H1 (cell line): Measurements from ENCODE around the gene DCTN5. TPM values are rescaled to one million over a fixed set of nuclear protein-coding genes. Genes with fewer than 3 reads are reported as not detected.

Source experiments
- BACH1 ChIP-seq: IDR thresholded peaks from 2 replicates; pipeline ENCODE4 v1.6.1; 2012; ENCODE audit warnings: low read length, improper control_type of control experiment
- MAFK ChIP-seq: IDR thresholded peaks from 2 replicates; pipeline ENCODE4 v1.6.1; 2012; ENCODE audit warnings: low read depth, mild to moderate bottlenecking, improper control_type of control experiment, low read length
- NANOG ChIP-seq: IDR thresholded peaks from 2 replicates; pipeline ENCODE4 v1.6.1; 2011; ENCODE audit warnings: low read length, low read depth, mild to moderate bottlenecking, inconsistent platforms; ENCODE audit not compliant: insufficient read depth, poor library complexity, severe bottlenecking
- polyA plus RNA-seq, 7 experiments: library from polyadenylated mRNA; depleted of rRNA in 3 of 7; stranded (reverse) in 5 of 7; unstranded in 2 of 7; fragments of >200 nt in 5 of 7; fragments of 200-250 nt in 2 of 7; gene quantifications; 1 replicate in 5 of 7; 2 replicates in 1 of 7; 4 replicates in 1 of 7; pipeline versions ENCODE4 v1.2.1 to v1.2.3, GENCODE V29; 2011 to 2013; ENCODE audit warnings: missing spikeins in 2 of 7, mixed read lengths in 2 of 7
- total RNA-seq: library from RNA; stranded (reverse); fragmentation: NEBNext Ultra II Directional; extraction: Animal tissue kit (Norgen Biotek cat#: 25700); gene quantifications from 2 replicates; pipeline ENCODE4 v1.2.1, GENCODE V29; 2021
- TF ChIP-seq, protein P1 (sequence below): fragments of 300-600 bp; sonication (generic); IDR thresholded peaks from 2 replicates; pipeline ENCODE4 v1.7.1; 2012; ENCODE audit warnings: low read length, moderate library complexity, mild to moderate bottlenecking, inconsistent platforms; ENCODE audit not compliant: insufficient replicate concordance
- TF ChIP-seq, protein P2 (sequence below): IDR thresholded peaks from 2 replicates; pipeline ENCODE4 v1.6.1; 2012; ENCODE audit warnings: low read length, inconsistent platforms

Gene DCTN5
- total and polyA plus RNA-seq, 2 of the 8 experiments (the other 6 are each of a cell fraction or from before 2014, with no cell fraction given): 36.0 to 74.0 TPM

DNA sequence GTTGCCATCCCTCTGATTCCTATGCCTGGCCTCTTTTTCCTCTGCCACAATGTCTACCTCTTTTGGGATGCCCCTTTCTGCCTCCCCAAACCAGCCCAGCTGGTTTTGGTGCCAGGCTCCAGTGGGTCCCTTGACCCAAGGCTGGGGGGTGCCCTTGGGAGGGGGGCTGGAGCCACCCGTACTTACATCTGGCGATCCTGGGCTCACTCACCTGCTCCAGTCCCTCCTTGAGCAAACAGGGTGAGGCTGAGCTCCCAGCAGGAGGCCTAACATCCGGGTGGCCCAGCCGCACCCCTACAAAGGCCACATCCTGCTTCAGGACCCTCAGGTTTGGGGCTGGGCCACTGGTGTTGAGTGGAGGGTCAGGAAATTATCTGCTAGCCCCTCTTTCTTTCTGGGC, 70.5 kb downstream of the DCTN5 start (continued):
- TF ChIP-seq, protein P1, sequence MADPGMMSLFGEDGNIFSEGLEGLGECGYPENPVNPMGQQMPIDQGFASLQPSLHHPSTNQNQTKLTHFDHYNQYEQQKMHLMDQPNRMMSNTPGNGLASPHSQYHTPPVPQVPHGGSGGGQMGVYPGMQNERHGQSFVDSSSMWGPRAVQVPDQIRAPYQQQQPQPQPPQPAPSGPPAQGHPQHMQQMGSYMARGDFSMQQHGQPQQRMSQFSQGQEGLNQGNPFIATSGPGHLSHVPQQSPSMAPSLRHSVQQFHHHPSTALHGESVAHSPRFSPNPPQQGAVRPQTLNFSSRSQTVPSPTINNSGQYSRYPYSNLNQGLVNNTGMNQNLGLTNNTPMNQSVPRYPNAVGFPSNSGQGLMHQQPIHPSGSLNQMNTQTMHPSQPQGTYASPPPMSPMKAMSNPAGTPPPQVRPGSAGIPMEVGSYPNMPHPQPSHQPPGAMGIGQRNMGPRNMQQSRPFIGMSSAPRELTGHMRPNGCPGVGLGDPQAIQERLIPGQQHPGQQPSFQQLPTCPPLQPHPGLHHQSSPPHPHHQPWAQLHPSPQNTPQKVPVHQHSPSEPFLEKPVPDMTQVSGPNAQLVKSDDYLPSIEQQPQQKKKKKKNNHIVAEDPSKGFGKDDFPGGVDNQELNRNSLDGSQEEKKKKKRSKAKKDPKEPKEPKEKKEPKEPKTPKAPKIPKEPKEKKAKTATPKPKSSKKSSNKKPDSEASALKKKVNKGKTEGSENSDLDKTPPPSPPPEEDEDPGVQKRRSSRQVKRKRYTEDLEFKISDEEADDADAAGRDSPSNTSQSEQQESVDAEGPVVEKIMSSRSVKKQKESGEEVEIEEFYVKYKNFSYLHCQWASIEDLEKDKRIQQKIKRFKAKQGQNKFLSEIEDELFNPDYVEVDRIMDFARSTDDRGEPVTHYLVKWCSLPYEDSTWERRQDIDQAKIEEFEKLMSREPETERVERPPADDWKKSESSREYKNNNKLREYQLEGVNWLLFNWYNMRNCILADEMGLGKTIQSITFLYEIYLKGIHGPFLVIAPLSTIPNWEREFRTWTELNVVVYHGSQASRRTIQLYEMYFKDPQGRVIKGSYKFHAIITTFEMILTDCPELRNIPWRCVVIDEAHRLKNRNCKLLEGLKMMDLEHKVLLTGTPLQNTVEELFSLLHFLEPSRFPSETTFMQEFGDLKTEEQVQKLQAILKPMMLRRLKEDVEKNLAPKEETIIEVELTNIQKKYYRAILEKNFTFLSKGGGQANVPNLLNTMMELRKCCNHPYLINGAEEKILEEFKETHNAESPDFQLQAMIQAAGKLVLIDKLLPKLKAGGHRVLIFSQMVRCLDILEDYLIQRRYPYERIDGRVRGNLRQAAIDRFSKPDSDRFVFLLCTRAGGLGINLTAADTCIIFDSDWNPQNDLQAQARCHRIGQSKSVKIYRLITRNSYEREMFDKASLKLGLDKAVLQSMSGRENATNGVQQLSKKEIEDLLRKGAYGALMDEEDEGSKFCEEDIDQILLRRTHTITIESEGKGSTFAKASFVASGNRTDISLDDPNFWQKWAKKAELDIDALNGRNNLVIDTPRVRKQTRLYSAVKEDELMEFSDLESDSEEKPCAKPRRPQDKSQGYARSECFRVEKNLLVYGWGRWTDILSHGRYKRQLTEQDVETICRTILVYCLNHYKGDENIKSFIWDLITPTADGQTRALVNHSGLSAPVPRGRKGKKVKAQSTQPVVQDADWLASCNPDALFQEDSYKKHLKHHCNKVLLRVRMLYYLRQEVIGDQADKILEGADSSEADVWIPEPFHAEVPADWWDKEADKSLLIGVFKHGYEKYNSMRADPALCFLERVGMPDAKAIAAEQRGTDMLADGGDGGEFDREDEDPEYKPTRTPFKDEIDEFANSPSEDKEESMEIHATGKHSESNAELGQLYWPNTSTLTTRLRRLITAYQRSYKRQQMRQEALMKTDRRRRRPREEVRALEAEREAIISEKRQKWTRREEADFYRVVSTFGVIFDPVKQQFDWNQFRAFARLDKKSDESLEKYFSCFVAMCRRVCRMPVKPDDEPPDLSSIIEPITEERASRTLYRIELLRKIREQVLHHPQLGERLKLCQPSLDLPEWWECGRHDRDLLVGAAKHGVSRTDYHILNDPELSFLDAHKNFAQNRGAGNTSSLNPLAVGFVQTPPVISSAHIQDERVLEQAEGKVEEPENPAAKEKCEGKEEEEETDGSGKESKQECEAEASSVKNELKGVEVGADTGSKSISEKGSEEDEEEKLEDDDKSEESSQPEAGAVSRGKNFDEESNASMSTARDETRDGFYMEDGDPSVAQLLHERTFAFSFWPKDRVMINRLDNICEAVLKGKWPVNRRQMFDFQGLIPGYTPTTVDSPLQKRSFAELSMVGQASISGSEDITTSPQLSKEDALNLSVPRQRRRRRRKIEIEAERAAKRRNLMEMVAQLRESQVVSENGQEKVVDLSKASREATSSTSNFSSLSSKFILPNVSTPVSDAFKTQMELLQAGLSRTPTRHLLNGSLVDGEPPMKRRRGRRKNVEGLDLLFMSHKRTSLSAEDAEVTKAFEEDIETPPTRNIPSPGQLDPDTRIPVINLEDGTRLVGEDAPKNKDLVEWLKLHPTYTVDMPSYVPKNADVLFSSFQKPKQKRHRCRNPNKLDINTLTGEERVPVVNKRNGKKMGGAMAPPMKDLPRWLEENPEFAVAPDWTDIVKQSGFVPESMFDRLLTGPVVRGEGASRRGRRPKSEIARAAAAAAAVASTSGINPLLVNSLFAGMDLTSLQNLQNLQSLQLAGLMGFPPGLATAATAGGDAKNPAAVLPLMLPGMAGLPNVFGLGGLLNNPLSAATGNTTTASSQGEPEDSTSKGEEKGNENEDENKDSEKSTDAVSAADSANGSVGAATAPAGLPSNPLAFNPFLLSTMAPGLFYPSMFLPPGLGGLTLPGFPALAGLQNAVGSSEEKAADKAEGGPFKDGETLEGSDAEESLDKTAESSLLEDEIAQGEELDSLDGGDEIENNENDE: no peak
- TF ChIP-seq MAFK: no peak
- TF ChIP-seq NANOG: no peak
- TF ChIP-seq, protein P2, sequence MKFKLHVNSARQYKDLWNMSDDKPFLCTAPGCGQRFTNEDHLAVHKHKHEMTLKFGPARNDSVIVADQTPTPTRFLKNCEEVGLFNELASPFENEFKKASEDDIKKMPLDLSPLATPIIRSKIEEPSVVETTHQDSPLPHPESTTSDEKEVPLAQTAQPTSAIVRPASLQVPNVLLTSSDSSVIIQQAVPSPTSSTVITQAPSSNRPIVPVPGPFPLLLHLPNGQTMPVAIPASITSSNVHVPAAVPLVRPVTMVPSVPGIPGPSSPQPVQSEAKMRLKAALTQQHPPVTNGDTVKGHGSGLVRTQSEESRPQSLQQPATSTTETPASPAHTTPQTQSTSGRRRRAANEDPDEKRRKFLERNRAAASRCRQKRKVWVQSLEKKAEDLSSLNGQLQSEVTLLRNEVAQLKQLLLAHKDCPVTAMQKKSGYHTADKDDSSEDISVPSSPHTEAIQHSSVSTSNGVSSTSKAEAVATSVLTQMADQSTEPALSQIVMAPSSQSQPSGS: no peak
- TF ChIP-seq BACH1: no peak
- TF ChIP-seq, all 59 proteins: peak for 0
